GM18511 (cell line): Measurements from ENCODE around the gene UVRAG.

Source experiments
- ATAC-seq: cut with Tn5 transposase; IDR thresholded peaks from one replicate; pipeline ENCODE4 v1.9.1; 2021; ENCODE audit warnings: mild to moderate bottlenecking, moderate library complexity; ENCODE audit not compliant: unreplicated experiment

The UVRAG gene

DNA sequence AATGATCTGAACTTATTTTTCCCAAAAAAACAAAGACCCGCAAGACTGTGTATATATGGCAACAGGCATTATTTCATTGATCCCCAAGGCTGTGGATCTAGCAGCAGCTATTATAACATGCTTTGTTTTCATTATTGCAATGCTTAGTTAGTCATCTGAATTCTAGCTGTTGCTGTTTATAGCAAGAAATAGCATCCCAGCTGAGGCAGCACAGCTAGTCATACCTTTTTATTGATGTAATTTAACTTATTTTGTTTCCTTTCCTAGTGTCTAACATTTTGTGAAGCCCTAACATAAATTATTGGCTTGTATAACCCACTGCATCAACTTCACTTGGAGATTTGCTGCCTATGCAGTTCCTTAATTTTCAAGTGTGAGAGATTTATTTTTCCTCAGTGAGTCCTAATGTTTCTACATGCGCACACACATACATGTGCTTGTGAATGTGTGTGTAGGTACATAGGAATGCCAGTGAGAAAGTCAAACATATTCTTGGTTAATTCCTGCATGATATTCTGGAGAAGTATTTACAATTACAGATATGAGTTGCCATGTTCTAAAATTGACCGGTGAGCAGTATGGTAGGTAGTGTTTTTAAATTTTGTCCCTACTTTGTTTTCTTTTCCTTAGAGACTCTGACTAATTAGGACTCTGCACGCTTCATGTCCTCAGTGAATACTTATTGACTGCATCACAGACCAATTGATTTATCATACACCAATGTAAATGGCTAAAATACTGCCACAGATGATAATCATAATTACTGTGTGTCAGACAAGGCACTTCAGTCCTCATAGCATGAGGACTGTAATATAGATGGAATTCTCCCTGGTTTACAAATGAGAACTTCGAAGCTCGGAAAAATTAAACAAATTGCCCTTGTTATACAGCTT lies 272.0 kb downstream of the UVRAG start:
- no peak for ATAC-seq

DNA sequence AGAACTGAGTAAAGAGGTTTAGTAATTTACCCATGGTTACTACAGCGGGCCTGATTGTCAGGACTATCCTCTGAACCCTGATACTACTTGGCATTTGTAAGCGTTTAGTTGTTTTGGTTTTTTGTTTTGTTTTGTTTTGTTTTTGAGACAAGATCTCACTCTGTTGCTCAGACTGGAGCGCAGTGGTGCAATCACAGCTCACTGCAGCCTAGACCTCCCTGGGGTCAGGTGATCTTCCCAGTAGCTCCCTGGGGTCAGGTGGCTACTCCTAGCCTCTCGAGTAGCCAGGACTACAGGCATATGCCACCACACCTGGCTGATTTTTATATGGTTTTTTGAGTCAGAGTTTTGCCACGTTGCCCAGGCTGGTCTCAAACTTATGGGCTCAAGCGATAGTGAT lies 272.7 kb downstream of the UVRAG start:
- ATAC-seq = no peak

DNA sequence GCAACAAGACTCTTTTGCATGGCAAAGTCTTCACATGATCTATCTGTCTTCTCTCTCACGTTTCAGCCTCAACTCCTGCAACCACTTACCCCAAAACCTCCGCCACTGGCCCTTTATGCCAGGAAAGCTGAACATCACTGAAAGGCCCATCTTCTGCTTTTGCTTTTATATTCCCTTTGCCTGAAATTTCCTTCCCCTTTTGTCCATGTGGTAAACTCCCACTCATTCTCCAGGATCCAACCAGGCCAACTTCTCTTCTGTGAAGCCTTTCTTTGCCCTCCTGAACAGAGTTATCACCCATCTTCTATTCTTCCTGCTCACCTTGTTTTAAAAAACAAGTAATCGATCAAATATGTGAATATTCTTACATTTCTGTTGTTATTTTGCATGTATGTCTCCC lies 273.5 kb downstream of the UVRAG start:
- no peak for ATAC-seq

DNA sequence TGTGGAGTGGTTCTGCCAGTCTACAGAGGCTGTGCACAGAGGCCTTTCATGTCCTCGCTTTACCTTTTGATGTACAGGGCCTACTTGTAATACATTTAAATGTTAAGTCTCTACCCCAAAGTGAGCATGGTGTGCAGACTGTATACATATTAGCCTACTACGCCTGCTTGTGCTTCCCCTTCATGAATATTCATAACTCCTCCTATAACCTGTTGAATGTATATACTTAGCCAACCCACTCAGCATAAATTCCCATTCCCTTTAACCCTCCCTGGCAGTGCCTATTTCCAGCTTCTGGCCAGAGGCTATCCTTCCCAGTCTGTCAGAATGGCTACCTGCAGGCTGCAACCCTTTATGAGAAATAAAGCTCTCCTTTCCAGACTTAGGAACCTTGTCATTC lies 275.2 kb downstream of the UVRAG start:
- no peak for ATAC-seq

DNA sequence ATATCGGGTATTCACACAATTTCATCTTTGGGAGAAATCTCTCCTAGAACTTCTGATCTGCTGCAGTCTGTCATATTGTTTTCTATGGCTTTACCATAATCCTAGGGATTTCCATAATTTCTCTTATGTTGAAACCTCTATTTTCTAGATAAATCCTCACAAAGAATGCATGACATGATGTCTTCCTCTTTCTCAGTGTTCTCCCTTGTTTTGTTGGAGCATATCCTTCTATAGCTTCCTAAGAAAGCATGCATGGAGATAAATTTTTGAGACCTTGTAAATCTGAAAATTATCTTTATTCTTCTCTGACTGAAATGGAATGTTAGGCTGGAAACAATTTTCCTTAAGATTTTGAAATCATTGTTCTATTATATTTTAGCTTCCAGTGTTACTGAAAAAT lies 275.8 kb downstream of the UVRAG start:
- no peak for ATAC-seq

DNA sequence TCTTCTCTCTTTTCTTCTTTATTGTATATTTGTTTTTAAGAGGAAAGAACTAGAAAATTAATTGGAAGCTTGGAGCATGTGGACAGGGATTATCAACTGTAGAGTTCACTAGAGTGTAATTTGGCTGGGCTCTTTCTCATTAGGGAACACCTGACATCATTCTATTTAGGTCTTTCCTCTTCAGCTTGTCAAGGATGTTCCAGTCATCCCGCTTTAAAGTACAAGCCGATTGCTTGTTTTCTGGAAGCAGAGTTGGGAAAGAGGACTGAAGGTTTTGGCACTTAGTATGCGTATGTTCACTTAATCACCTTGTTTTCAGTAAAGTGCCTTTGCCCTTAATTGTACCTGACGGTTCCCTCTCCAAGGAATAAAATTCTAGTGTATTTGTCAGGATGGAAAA lies 279.7 kb downstream of the UVRAG start:
- ATAC-seq = no peak

DNA sequence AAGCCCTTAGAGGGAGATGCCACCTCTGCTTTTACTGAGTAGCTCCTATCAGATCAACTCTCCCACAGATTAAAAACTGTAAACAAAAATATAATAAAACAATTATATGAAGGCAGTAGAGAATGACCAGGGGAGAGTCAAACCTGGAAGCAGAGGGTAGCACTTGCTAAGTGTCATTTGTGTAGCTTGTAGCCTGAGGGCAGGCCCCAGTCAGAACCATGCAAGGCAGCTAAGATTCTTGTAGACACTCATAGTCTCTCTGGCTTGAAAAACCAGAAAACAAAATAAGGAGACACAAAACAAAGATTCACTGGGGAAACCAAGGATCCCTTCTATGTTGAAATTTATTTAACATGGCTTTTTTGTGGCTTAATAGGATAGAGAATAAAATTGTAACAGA lies 280.9 kb downstream of the UVRAG start:
- ATAC-seq = no peak

DNA sequence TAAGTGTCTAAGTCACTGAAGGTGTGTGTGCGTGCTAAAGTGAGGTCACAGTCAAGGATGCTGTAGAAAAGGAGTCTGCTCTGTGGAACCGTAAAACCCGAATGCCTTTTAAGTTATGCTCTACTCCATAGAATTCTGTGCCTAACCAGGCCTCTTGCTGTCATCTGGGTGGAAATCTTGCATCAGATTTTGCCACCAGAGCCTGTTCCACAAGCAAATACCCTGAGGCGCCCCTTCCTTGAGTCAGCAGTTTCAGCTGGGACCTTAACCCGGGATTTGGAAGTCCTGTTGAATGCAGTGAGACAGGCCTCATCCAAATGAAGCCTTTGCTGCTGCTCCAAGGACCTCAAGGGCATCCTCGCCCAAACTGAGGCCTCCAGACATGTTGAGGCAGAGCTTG lies 281.5 kb downstream of the UVRAG start:
- ATAC-seq = no peak

DNA sequence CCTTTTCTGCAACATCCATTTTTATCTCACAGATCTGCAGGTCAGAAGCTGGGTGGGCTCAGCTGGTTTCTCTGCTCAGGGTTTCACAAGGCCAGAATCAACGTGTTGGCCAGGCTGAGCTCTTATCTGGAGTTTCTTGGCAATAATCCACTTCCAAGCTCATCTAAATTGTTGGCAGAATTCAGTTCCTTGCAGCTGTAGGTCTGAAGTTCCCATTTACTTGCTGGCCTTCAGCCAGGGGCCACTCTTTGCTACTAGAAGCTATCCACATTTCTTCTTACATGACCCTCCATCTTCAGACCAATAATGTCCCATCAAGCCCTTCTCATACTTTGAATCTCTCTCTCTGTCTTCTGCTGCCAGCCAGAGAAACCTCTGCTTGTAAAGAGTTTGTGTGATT lies 287.8 kb downstream of the UVRAG start:
- ATAC-seq = no peak

DNA sequence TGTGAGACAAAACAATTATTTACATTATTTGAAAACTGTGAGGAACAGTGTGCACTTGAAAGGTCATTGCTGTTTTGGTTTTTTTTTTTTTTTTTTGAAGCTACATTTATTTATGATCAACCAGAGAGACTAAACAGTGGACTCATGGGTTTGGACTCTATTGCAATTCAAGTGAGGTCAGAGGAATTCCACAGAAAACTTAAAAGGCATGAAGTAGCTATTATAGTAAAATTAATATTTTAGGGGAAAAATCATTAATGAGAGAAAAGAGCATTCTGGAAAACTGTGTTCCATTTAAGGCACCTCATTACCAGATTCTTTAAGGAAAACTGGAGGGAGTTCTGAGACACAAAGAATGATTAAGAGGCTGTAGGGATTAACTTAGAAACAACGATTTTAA lies 288.4 kb downstream of the UVRAG start:
- no peak for ATAC-seq

DNA sequence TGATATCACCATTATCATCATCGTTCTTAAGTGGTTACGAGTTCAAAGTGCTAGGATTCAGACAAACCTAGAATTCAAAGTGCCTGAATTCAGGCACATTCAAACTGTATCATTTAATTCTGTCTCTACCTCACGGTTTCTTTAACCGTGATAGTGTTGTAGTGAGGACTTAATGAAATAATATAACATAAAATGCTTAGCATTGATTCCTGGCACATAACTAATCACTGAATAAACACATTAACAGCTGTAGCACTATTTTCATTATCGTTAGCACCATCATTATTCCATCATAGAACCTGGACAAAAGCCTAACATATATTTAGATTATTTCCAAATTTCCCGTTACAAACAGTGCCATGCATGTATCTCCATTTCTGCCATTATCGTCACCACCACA lies 289.3 kb downstream of the UVRAG start:
- ATAC-seq = no peak

DNA sequence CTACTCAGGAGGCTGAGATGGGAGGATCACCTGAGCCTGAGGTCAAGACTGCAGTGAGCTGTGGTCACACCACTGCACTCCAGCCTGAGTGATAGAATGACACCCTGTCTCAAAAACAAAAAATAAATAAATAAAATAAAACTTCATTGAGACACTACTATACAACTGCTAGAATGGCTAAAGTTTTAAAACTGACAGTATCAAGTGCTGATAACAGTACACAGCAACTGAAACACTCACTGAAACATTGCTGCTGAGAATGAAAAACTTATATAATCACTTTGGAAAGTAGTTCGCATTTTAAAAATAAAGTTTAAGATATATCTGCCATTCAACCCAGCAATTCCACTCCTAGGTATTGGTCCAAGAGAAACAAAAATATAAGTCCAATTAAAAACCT lies 290.6 kb downstream of the UVRAG start:
- ATAC-seq = no peak

DNA sequence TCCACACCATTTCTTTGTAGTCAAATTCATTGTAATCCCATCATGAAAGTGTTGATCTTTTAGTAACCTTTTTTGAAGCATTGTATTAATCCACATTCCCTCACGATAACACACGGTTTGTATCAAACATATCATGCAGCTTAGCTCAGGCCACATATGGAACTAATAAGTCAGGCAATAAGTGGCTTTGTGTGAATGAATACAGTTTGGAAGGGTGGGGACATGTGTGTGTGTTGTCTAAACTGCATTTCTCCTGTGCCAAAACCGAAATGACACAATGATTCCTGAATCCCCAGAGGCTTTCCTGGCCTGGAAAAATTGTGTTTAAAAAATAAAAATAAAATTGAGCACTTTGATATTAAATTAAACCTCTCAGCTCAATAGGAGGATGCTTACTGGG lies 293.0 kb downstream of the UVRAG start:
- no peak for ATAC-seq

DNA sequence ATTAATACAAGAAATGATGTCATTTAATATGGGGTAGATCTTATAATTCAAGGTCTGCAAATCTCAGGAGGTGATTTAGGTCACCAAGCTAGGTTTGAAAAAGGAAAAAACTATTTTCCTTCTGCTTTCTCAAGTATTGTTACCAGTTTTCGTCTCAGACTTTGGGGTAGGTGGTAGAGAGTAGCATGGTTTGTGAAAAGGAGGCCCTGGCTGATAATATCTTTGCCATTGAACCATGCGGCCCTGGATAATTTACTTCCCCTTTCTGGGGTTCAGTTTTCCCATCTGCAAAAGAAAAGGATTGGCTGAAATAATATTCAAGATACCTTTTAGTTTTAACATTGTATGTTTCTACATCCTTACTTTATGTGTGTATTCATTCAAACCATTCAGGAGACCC lies 299.2 kb downstream of the UVRAG start:
- no peak for ATAC-seq

DNA sequence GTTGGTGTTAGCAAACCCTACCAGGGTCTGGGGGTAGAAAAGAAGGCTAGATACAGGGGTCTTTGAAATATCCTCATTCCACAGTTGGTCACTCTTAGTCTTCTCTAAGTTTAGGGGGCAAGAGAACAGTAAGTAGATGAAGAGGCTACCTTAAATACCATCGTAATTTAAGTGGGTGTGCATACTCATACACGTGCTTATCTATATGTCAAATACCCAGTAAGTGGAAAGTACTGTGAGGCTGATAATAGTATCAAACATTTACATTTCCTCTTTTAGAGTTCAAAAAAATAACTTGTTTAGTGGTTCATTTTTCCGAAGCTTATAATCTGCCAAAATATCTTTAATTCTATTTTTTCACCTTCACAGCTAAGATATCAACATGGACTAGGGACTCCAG lies 300.5 kb downstream of the UVRAG start:
- ATAC-seq = no peak

DNA sequence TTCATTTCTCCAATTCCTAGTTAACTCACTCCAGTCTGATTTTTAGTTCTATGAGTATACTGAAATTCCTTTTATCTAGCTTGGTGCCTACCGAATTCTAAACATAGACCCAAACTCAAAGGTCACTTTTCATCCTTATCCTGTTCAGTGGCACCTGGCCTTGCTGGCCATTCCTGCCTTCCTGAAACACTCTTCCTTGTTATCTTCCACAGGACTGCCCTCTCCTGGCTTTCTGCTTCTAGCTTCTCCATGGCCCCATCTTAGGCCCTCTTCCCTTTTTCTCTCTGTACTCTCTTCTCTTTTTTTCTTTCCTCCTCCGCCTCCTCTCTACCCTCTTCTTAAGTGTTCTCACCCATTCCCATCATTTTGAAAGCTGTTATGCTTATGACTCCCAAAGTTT lies 304.0 kb downstream of the UVRAG start:
- no peak for ATAC-seq

DNA sequence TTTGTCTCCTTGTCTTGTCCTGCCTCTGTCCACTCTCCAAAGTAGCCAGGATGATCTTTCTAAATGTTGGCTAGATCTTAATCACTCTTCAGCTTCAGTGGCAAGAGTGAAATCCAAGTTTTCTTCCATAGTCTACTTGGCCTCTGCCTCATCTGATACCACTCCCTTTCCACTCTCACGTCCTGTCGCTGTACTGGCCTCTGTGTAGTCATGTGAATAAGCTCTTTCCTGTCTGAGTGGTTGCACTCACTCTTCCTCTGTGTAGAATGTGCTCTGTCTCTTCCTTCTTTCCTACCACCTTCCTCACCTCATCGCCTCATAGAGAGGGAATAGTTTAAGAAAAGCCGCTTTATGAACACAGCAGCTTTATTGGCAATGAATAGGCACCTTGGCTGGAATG lies 304.8 kb downstream of the UVRAG start:
- no peak for ATAC-seq

DNA sequence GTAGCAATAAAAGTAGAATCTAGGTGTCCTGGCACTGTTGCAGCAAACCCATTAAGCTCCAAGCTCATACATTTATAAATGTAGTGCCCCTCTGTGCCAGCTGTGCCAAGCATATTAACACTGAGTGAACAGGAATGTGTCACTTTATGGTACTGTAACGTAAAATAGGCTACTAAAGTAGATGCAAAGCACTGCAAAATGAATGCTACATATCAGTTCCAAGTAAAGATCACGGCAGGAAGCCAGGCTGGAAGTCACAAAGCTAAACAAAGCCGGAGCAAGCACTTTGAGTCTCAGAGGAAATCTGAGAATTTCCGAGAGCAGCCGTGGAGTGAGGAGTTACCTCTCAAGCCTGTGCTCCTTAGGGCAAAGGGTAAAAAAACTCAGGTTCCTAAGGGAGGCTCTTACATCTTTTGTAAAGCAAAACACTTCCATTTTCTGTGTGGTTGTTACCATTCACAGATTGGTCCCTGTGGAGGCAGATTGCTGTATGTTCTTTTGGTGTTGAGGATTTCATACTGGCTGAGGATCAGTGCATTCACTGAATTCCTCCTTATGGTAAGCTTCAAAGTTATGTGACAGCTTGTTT lies 305.6 kb downstream of the UVRAG start:
- ATAC-seq = no peak

DNA sequence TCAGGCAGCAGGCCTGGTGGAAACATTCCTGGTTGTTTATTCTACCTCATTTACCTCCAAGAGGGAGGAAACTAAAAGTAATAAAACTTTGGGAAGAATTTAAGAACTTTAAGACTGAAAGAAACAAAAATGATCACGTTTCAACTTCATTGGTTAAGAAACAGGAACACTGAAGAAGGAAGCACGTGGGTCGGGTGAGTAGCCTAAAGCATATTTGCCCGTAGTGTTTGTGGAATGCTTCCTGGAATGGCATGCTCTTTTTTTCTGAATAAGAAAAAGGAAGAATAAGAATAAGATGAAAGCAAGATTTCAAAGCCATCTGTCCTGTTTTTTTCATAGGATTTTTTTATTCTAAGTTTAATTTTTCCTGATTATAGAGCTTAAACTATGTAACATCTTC lies 308.2 kb downstream of the UVRAG start:
- ATAC-seq = no peak

DNA sequence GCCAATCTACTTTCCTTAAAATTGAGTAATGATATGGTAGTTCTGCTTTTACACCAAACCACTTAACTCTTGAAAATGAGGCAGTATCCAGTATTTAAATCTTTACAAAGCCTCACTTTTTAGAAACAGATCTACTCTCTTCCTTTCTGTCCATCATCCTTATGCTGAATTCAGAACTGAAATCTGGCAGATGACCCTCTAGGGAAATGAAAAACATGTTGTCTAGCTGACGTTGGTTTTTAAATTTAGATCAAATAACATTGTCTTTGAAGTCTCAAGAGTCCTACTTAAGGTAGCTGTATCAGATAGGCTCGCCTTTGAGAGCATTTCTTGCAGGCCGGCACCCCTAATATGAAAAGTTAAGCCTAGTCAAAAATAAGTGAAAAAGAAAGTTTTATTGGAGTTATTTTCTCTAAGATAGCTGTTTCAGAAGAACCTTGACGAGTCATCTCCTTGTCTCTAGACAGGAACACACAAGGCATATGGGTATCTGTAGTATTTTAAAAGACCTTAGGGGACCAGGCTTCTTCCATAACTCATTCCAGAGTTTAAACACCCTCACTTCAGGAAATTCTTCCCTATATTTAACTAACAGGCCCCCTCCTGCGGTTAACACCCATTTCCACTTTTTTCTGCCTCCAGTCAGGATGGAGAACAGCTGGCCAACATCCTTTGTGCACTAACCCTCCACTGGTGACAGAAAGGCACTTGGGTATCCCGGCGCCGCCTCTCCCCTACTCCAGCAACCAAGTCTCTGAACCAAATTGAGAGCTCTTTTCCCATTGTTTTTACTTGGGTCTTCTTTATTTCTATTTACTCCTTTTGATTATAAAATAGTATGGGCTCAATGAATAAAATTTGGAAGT lies 310.1 kb downstream of the UVRAG start:
- no peak for ATAC-seq

DNA sequence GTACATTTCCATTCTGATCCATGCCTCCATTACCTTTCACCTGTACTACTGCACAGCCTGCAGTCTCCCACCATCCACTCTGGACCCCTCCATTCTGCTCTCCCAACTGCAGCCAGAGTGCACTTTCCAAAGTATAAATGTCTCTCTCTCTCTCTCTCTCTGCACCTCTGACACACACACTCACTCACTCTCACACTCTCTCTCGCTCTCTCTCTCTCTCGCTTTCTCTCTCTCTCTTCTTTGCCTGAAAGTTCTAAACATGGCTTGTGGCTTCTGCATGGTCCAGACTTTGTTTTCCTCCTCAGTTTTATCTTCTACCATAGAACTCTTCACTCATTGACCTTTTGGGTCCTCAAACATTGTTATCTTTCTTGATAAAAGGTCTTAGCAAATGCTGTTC lies 314.7 kb downstream of the UVRAG start:
- no peak for ATAC-seq

DNA sequence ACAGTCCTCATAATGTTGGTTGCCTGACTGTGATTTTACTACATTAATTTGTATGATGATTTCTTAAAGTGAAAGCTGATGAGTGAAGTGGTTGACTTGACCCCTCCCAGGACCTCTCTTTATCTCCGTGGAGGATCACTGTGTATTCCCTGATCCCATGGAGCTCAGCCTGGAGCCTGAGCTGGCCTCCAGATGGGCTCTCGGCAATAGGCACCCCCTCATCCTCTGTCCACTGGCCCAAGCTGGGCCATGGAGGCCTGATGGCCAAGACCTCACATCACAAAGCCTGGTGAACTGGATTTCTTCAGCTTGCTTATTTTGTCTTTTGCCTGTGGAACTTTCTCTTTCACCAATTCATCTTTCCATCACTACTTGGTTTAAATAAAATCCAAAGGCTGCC lies 316.1 kb downstream of the UVRAG start:
- ATAC-seq = no peak
